GM18499 (cell line): ENCODE measurements around the gene ABCD3.
"Not testable (repeated sequence)": the region's sequence is repeated elsewhere in the genome, so short reads cannot be mapped to it uniquely, and the experiment has no call there.

Experiments
- ATAC-seq: cut with Tn5 transposase; IDR thresholded peaks from one replicate; pipeline ENCODE4 v1.9.1; 2021; ENCODE audit warnings: moderate number of reproducible peaks; ENCODE audit not compliant: insufficient read depth, unreplicated experiment

ABCD3 gene

GRCh38 chr1:94448741-94449140 lies 30.6 kb downstream of the ABCD3 start:
- ATAC-seq, result not testable (repeated sequence)

DNA sequence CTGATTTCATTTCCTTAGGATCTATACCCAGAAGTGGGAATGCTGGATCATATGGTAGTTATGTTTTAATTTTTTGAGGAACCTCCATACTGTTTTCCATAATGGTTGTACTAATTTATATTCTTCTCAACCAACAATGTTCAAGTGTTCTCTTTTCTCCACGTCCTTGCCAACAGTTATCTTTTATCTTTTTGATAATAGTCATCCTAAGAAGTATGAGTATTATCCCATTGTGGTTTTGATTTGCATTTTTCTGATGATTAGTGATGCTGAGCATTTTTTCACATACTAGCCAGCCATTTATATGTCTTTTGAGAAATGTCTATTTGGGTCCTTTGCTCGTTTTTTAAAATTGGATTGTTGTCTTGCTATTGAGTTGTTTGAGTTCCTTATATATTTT lies 38.5 kb downstream of the ABCD3 start:
- ATAC-seq, result no peak

DNA sequence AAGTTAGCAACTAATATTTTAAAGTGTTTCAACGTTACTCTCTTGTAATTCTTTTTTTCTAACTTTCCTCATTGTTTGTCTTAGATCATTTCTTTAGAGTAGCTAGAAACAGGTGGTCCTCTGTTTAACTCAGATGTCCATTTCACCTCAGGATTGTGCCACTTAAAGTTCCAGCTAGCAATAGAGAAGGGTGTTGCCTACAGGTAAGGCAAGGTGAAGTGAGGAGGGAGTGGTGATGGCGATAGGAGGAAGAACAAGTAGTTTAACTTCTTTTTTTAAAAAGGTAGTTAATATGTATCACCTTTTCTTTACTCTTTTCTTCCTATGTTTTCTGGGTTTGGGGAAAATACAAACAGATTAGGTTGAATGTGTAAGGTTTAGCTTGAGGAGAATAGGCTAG lies 44.4 kb downstream of the ABCD3 start:
- no peak for ATAC-seq

GRCh38 chr1:94463056-94463764 lies 45.0 kb downstream of the ABCD3 start:
- no peak for ATAC-seq

- ATAC-seq, result no peak
Measured at GRCh38 chr1:94463765-94464330, 45.7 kb downstream of the ABCD3 start.

DNA sequence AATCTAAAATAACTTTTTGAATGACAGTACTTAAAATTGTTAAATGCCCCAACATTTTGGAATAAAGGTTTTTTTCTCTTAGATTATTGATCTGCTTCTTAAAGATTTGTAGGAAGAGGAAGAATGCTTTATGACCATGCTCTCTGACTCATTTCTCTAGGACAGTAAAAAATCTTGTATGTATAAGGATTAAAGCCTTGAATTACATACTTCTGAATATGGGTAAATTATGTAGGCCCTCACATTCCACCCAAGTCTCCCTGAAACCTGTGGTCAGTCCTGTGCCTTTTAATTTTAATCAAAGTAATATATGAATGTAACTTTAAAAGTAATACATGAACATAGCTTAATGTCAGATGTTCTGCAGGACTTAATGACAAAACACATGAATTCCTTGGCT lies 50.5 kb downstream of the ABCD3 start:
- ATAC-seq, result no peak

DNA sequence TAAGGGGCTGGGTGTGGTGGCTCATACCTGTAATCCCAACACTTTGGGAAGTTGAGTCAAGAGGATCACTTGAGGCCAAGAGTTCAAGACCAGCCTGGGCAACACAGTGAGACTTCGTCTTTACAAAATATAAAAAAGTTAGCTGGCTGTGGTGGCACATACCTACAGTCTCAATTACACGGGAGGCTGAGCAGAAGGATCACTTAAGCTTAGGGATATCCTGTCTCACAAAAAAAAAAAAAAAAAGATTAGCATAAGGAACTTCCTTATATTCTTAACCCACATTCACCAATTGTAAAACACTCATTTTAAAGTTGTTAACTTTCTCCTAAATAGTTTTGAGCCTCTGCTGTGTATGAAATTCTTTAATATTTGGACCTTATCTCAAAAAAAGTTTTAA lies 53.1 kb downstream of the ABCD3 start:
- no peak for ATAC-seq

GRCh38 chr1:94475232-94475631 lies 57.0 kb downstream of the ABCD3 start:
- no peak for ATAC-seq

GRCh38 chr1:94479682-94480081 lies 61.5 kb downstream of the ABCD3 start:
- no peak for ATAC-seq

DNA sequence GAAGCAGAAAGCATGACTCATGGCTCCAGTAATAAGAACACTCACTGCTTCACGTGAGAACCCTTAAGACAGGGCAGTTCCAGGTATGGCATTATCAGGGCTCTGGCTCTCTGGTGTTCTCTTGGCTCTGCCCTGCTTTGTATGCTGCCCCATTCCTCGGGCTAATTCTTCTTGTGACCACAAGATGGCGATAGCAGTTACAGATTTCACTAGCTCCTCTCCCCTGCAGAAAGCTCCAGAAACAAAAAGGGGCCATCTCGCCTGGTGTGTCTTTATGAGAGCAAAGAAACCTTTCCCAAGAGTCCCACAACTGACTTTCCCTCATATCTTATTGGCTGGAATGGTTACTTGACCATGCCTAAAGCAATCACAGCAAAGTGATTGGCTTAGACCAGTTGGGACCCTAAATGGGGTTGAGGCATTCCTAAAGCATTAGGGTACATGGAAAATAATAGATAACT lies 63.3 kb downstream of the ABCD3 start:
- ATAC-seq, result no peak

DNA sequence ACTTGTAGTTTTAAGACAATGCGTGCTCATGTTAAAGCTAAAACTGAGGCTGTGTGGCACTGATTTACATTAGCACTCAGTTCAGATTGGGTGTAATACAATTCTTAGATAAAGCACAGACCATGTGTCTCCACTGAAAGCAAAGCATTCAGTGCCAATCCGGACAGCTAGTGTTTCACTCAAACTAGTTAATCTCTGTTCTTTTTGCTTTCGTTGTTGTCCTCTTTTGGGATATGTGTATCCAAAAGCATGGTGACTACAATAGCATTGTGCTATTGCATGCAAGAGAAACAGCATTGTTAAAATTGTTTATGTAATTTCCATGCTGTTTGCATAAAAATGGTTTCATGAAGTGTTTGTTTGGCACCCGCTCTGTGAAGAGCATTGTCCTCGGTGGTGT lies 68.8 kb downstream of the ABCD3 start:
- no peak for ATAC-seq

GRCh38 chr1:94490556-94490955 lies 72.4 kb downstream of the ABCD3 start:
- ATAC-seq, result no peak

GRCh38 chr1:94496076-94496755 lies 78.0 kb downstream of the ABCD3 start:
- ATAC-seq, result no peak

- no peak for ATAC-seq
Measured at GRCh38 chr1:94501426-94501825, 83.2 kb downstream of the ABCD3 start.

DNA sequence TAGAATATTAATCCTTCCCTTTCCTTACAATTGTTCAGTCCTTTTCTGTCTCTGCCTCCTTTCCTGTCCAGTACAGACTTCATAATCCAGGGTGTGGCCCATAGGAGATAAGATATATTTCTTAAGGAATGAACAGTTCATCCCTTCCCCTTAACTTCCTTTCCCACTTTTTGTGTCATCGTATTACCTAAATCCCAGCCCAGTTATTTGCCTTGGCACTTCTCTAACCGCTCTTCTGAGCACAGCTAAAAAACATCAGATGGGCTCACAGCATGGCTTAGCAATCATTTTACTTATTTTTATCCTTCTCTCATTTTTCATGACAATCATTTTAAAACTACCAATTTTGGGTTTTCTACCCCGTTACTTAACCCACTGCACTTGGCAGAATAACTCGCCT lies 83.7 kb downstream of the ABCD3 start:
- ATAC-seq, result no peak

DNA sequence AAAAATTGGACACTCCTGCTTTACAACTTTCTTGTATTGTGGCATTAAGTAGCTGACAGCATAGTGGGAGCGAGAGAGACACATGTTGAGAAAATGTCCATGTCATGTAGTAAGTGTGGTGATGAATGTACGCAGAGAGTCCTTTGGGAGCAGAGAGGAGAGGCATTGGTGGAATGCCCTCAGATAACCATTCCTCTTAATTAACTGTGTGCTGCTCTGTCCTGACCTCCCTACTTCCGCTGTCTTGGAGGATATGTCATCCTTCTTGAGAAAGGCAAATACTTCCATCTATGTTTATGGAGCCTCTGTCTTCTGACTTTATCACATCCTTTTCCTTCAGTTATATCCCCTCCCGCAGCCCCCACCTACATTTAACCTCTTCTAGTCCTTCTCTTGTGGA lies 85.0 kb downstream of the ABCD3 start:
- no peak for ATAC-seq

GRCh38 chr1:94504601-94505000 lies 86.4 kb downstream of the ABCD3 start:
- ATAC-seq, result no peak

GRCh38 chr1:94512816-94513215 lies 94.6 kb downstream of the ABCD3 start:
- ATAC-seq, result no peak

- ATAC-seq, result no peak
Measured at GRCh38 chr1:94514095-94514727, 96.0 kb downstream of the ABCD3 start.

DNA sequence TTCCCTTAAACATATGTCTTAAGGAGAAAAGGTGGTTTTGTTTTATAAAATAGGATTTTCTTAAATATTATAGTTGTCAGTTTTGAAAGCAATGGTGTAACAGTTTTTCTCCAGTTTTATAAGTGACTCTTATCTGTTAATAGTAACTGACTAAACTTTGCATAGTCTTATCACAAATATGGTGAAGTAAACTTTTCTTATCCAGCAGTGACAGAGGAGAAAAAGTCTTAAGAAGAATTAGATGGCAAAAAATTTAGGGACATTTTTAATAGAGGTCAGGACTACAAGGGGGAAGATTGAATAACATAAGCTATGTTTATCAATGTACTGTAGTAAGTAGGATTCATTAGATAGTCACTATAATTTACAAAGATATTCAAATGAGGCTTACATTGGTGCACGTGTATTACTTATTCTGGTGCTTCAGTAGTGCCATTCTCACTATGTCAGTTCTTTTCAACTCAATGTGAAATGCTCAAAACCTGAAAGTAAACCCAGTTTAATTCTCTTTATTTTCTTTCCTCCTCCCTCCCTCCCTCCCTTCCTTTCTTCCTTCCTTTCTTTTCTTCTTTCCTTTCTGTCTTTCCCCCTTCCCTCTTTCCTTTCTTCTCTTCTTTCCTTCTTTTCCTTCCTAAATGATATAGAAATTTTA lies 97.2 kb downstream of the ABCD3 start:
- no peak for ATAC-seq

- ATAC-seq, result no peak
Measured at GRCh38 chr1:94519351-94519750, 101.2 kb downstream of the ABCD3 start.
